NB4 (cell line): ENCODE results near the gene SFMBT1.

Experiments
- POLR2A ChIP-seq: IDR thresholded peaks from 2 replicates; pipeline ENCODE4 v1.6.1; 2011; ENCODE audit warnings: mild to moderate bottlenecking; ENCODE audit not compliant: insufficient read length; ENCODE audit errors: extremely low read depth
- TF ChIP-seq, protein P1 (sequence below): IDR thresholded peaks from one replicate; pipeline ENCODE4 v1.5.1; 2012; ENCODE audit warnings: low read depth, low read length
- TF ChIP-seq, protein P2 (sequence below): IDR thresholded peaks from 2 replicates; pipeline ENCODE4 v1.6.1; 2011; ENCODE audit warnings: low read depth, low read length

DNA sequence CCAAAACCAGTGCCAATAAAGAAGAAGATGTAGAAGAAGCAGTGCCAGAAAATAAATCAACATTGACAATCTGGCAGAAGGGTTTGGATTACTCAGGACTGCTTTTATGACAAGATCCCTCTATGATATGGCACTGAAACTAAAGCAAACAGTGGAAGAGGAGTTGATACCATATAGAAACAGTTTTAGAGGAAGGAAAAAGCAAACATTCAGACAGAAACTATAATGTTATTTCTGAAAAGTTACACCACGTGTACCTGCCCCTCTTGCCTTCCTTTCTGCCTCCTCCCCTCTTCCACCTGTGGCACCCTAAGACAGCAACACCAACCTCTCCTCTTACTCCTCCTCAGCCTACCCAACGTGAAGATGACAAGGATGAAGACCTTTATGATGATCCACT is 63.0 kb downstream of the SFMBT1 start:
- TF ChIP-seq, protein P1, sequence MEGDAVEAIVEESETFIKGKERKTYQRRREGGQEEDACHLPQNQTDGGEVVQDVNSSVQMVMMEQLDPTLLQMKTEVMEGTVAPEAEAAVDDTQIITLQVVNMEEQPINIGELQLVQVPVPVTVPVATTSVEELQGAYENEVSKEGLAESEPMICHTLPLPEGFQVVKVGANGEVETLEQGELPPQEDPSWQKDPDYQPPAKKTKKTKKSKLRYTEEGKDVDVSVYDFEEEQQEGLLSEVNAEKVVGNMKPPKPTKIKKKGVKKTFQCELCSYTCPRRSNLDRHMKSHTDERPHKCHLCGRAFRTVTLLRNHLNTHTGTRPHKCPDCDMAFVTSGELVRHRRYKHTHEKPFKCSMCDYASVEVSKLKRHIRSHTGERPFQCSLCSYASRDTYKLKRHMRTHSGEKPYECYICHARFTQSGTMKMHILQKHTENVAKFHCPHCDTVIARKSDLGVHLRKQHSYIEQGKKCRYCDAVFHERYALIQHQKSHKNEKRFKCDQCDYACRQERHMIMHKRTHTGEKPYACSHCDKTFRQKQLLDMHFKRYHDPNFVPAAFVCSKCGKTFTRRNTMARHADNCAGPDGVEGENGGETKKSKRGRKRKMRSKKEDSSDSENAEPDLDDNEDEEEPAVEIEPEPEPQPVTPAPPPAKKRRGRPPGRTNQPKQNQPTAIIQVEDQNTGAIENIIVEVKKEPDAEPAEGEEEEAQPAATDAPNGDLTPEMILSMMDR, result no peak
- no peak for TF ChIP-seq POLR2A
- TF ChIP-seq, protein P2, sequence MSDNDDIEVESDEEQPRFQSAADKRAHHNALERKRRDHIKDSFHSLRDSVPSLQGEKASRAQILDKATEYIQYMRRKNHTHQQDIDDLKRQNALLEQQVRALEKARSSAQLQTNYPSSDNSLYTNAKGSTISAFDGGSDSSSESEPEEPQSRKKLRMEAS, result no peak
